Keratinocyte (primary cell): ENCODE results near the gene VAC14. TPM values are rescaled to one million over a fixed set of nuclear protein-coding genes. Genes with fewer than 3 reads are reported as not detected.

ENCODE experiments used
- DNase-seq: peaks from one replicate; pipeline ENCODE4 v3.0.0-alpha.2; 2011; ENCODE audit warnings: low read depth, missing footprints, low spot score
- FAIRE-seq: peaks from 2 replicates; lab custom pipeline; 2011; peaks lifted over from hg19 to GRCh38; lab: Jason Lieb, UNC
- H2AFZ ChIP-seq: 2 replicates; pipeline ENCODE4 v1.6.0; 2012; ENCODE audit warnings: low read length, control low read depth, inconsistent platforms; ENCODE audit not compliant: control insufficient read depth
- H3K27ac ChIP-seq: 2 replicates; pipeline ENCODE4 v1.5.1; 2011; ENCODE audit warnings: low read length; ENCODE audit not compliant: control insufficient read depth, insufficient read depth
- H3K27me3 ChIP-seq: 3 replicates; pipeline ENCODE4 v1.6.0; 2011; ENCODE audit warnings: low read length; ENCODE audit not compliant: control insufficient read depth, insufficient read depth; ENCODE audit errors: extremely low read depth
- H3K36me3 ChIP-seq, 2 experiments: 2 replicates in 1 of 2; 3 replicates in 1 of 2; pipeline ENCODE4 v1.5.1; 2011; ENCODE audit warnings: low read length in 2 of 2, mild to moderate bottlenecking in 1 of 2; ENCODE audit not compliant: control insufficient read depth in 2 of 2, insufficient read depth in 2 of 2; ENCODE audit errors: extremely low read depth in 1 of 2
- H3K4me1 ChIP-seq: 3 replicates; pipeline ENCODE4 v1.5.1; 2011; ENCODE audit warnings: low read length; ENCODE audit not compliant: control insufficient read depth, insufficient read depth; ENCODE audit errors: extremely low read depth
- H3K4me2 ChIP-seq: 3 replicates; pipeline ENCODE4 v1.6.0; 2011; ENCODE audit warnings: low read depth, low read length; ENCODE audit not compliant: control insufficient read depth, insufficient read depth; ENCODE audit errors: extremely low read depth
- H3K4me3 ChIP-seq, 3 experiments: fragments of 200-600 bp in 1 of 3; sonication (generic) in 1 of 3; 2 replicates in 2 of 3; 3 replicates in 1 of 3; pipeline ENCODE4 v1.5.1; 2011 to 2016; ENCODE audit warnings: low read length in 3 of 3, mild to moderate bottlenecking in 3 of 3, control low read depth in 2 of 3, inconsistent platforms in 1 of 3, low read depth in 1 of 3, mixed read lengths in 1 of 3, mixed run types in 1 of 3, moderate library complexity in 1 of 3; ENCODE audit not compliant: control insufficient read depth in 2 of 3, insufficient read depth in 2 of 3; ENCODE audit errors: extremely low read depth in 1 of 3
- H3K79me2 ChIP-seq: 2 replicates; pipeline ENCODE4 v1.6.0; 2012; ENCODE audit warnings: low read length; ENCODE audit not compliant: control insufficient read depth, insufficient read depth
- H3K9ac ChIP-seq: 3 replicates; pipeline ENCODE4 v1.6.0; 2011; ENCODE audit warnings: low read length; ENCODE audit not compliant: control insufficient read depth, insufficient read depth; ENCODE audit errors: extremely low read depth
- H3K9me1 ChIP-seq: 3 replicates; pipeline ENCODE4 v1.6.0; 2011; ENCODE audit warnings: low read length; ENCODE audit not compliant: control insufficient read depth, insufficient read depth; ENCODE audit errors: extremely low read depth
- H3K9me3 ChIP-seq: 2 replicates; pipeline ENCODE4 v1.5.1; 2012; ENCODE audit warnings: low read depth, low read length; ENCODE audit not compliant: control insufficient read depth
- H4K20me1 ChIP-seq: 3 replicates; pipeline ENCODE4 v1.6.0; 2011; ENCODE audit warnings: low read length; ENCODE audit not compliant: control insufficient read depth, insufficient read depth; ENCODE audit errors: extremely low read depth
- CTCF ChIP-seq, 3 experiments: IDR thresholded peaks in 1 of 3; conservative IDR thresholded peaks in 1 of 3; optimal IDR thresholded peaks in 1 of 3; 2 replicates in 2 of 3; 3 replicates in 1 of 3; pipeline versions ENCODE3 to v1.5.1; 2011; ENCODE audit warnings: low read length in 3 of 3, mild to moderate bottlenecking in 3 of 3, moderate library complexity in 2 of 3, control low read depth in 1 of 3, inconsistent platforms in 1 of 3; ENCODE audit not compliant: insufficient read depth in 2 of 3; ENCODE audit errors: extremely low read depth in 1 of 3
- EZH2 ChIP-seq: IDR thresholded peaks from one replicate; pipeline ENCODE4 v1.6.1; 2012; ENCODE audit warnings: inconsistent platforms, mild to moderate bottlenecking, low read length, moderate library complexity
- dilution Hi-C: fragments of 300-500 bp; cut with MboI; formaldehyde crosslinking; loops from one replicate; pipeline ENCODE4 v1.7.0; 2020; ENCODE audit warnings: low sequenced_read_pairs; ENCODE audit not compliant: extremely low pct_ligation_motif_present
- polyA plus RNA-seq, 5 experiments: library from polyadenylated mRNA; depleted of rRNA in 3 of 5; stranded (reverse) in 3 of 5; stranded (forward) in 1 of 5; unstranded in 1 of 5; fragments of >200 nt; gene quantifications; 1 replicate in 1 of 5; 2 replicates in 3 of 5; 3 replicates in 1 of 5; pipeline versions ENCODE4 v1.2.1 to v1.2.3, GENCODE V29; 2011 to 2012; ENCODE audit warnings: missing spikeins in 2 of 5, low read depth in 1 of 5, low replicate concordance in 1 of 5

The VAC14 gene
- polyA plus RNA-seq, 1 donor (not counting 4 experiments of a cell fraction or from before 2014, with no cell fraction given) = 15.9 TPM

GRCh38 chr16:70681382-70682238 is 119.3 kb downstream of the VAC14 start:
- H3K4me3 ChIP-seq = peak overlapping the region in 2 of 3 experiments; percentile 38
- DNase-seq = no peak
- H3K9me1 ChIP-seq = no peaks in the 10 kb centered on the region
- dilution Hi-C loops = no loop called here
- no peak for TF ChIP-seq EZH2
- no peak for TF ChIP-seq CTCF (optimal IDR thresholded peaks at IDR 0.05 in 1 of 3, IDR thresholded peaks at IDR 0.05 in 1 of 3, conservative IDR thresholded peaks at IDR 0.05 in 1 of 3; ENCODE audit: extremely low read depth in 1 of 3, insufficient read depth in 2 of 3, low read length in 3 of 3)
- H4K20me1 ChIP-seq = peaks cover 6% of the 10 kb centered on the region
- peak overlapping the region; percentile 37 for H3K9ac ChIP-seq
- no peaks in the 10 kb centered on the region for H3K9me3 ChIP-seq
- H3K27ac ChIP-seq = peak overlapping the region; percentile 20
- H3K36me3 ChIP-seq = peaks cover 18 to 23% of the 10 kb centered on the region in 2 experiments
- peak; percentile 46 for FAIRE-seq
- H3K79me2 ChIP-seq = peaks cover 51% of the 10 kb centered on the region
- H2AFZ ChIP-seq = no peak overlapping the region
- H3K4me2 ChIP-seq = peak overlapping the region; percentile 71
- no peaks in the 10 kb centered on the region for H3K27me3 ChIP-seq
- peaks cover 43% of the 10 kb centered on the region for H3K4me1 ChIP-seq

- H3K36me3 ChIP-seq = peaks cover 25 to 28% of the 10 kb centered on the region in 2 experiments
- H3K9ac ChIP-seq = no peak overlapping the region
- dilution Hi-C loops = no loop called here
- peaks cover 51% of the 10 kb centered on the region for H3K79me2 ChIP-seq
- no peak overlapping the region for H3K4me2 ChIP-seq
- no peak overlapping the region for H2AFZ ChIP-seq
- no peaks in the 10 kb centered on the region for H3K9me3 ChIP-seq
- no peak for DNase-seq
- no peaks in the 10 kb centered on the region for H3K9me1 ChIP-seq
- TF ChIP-seq EZH2 (no peak), CTCF (optimal IDR thresholded peaks at IDR 0.05 in 1 of 3, IDR thresholded peaks at IDR 0.05 in 1 of 3, conservative IDR thresholded peaks at IDR 0.05 in 1 of 3; ENCODE audit: extremely low read depth in 1 of 3, insufficient read depth in 2 of 3, low read length in 3 of 3) (no peak)
- no peak overlapping the region for H3K4me3 ChIP-seq
- no peak overlapping the region for H3K27ac ChIP-seq
- no peaks in the 10 kb centered on the region for H3K27me3 ChIP-seq
- H3K4me1 ChIP-seq = peaks cover 36% of the 10 kb centered on the region
- FAIRE-seq = no peak
- peaks cover 6% of the 10 kb centered on the region for H4K20me1 ChIP-seq
These were observed 120.2 kb downstream of the VAC14 start for GRCh38 chr16:70680495-70681381.
